Loucy (cell line): ENCODE results near the gene ITGB8.

Experiments
- H2AFZ ChIP-seq: fragments of 200-600 bp; sonication (generic); 2 replicates; pipeline ENCODE4 v1.6.0; 2016; ENCODE audit warnings: antibody characterized with exemption, mild to moderate bottlenecking, low read length, moderate library complexity
- H3F3A ChIP-seq: fragments of 200-600 bp; 2 replicates; pipeline ENCODE4 v1.6.0; 2016; ENCODE audit warnings: antibody characterized with exemption, low read depth, mild to moderate bottlenecking
- H3K27me3 ChIP-seq: fragments of 200-600 bp; sonication (generic); 2 replicates; pipeline ENCODE4 v1.6.1; 2014; ENCODE audit warnings: low read length, mild to moderate bottlenecking; ENCODE audit not compliant: insufficient read depth, poor library complexity, severe bottlenecking
- H3K36me3 ChIP-seq: fragments of 200-600 bp; sonication (generic); 2 replicates; pipeline ENCODE4 v1.6.1; 2016; ENCODE audit warnings: low read length; ENCODE audit not compliant: insufficient read depth
- H3K4me1 ChIP-seq: fragments of 200-600 bp; sonication (generic); 2 replicates; pipeline ENCODE4 v1.5.1; 2014; ENCODE audit warnings: low read length, mild to moderate bottlenecking; ENCODE audit not compliant: insufficient read depth, poor library complexity, severe bottlenecking
- H3K4me2 ChIP-seq: fragments of 200-600 bp; sonication (generic); 2 replicates; pipeline ENCODE4 v1.6.0; 2014; ENCODE audit warnings: antibody characterized with exemption, low read length, low read depth, mild to moderate bottlenecking; ENCODE audit not compliant: poor library complexity, severe bottlenecking
- H3K4me3 ChIP-seq: fragments of 200-600 bp; sonication (generic); 2 replicates; pipeline ENCODE4 v1.5.1; 2014; ENCODE audit warnings: low read length, mild to moderate bottlenecking, mixed read lengths; ENCODE audit not compliant: poor library complexity, severe bottlenecking
- H3K79me2 ChIP-seq: fragments of 200-600 bp; sonication (generic); 2 replicates; pipeline ENCODE4 v1.6.1; 2014; ENCODE audit warnings: low read length; ENCODE audit not compliant: insufficient read depth
- H3K9ac ChIP-seq: fragments of 200-600 bp; sonication (generic); 2 replicates; pipeline ENCODE4 v1.6.0; 2014; ENCODE audit warnings: mild to moderate bottlenecking, low read depth, low read length, moderate library complexity; ENCODE audit not compliant: poor library complexity, severe bottlenecking
- H3K9me2 ChIP-seq: fragments of 200-600 bp; sonication (generic); replicated peaks from 2 replicates; pipeline ENCODE4 v1.6.1; 2016; ENCODE audit warnings: low read depth, low read length, mixed read lengths
- H3K9me3 ChIP-seq: fragments of 200-600 bp; sonication (generic); 2 replicates; pipeline ENCODE4 v1.6.1; 2014; ENCODE audit warnings: mild to moderate bottlenecking, antibody characterized with exemption, low read length, low read depth; ENCODE audit not compliant: insufficient read depth
- H4K20me1 ChIP-seq: fragments of 200-600 bp; sonication (generic); 2 replicates; pipeline ENCODE4 v1.6.0; 2014; ENCODE audit warnings: antibody characterized with exemption, low read length, mild to moderate bottlenecking; ENCODE audit not compliant: insufficient read depth, poor library complexity, severe bottlenecking
- CTCF ChIP-seq: fragments of 200-600 bp; sonication (generic); conservative IDR thresholded peaks from 2 replicates; pipeline ENCODE4 v1.5.1; 2014; ENCODE audit warnings: mild to moderate bottlenecking, antibody characterized with exemption, low read length
- EZH2phosphoT487 ChIP-seq: fragments of 200-600 bp; IDR thresholded peaks from 2 replicates; pipeline ENCODE4 v1.6.1; 2018; ENCODE audit warnings: antibody characterized with exemption, mild to moderate bottlenecking, moderate library complexity, borderline replicate concordance

The ITGB8 gene

DNA sequence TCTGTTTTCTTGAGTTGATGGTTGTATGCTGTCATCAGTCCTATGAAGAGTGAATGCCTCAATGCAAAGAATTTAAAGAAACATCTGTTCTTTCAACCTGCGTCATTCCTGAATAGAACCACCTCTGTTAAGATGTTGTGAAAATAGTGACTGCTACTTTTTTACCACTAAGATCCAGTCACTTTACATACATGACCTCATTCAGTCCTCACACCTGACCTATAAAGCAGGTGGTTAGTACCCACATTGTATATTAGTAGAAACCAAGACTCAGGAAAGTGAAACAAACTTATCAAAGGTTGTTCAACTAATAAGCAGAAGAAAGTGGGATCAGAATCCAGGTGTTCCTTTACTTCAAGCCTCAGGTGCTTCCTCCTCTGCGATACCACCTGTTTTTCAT lies 64.8 kb downstream of the ITGB8 start:
- no peak overlapping the region for H3K4me2 ChIP-seq
- H3F3A ChIP-seq, result no peaks in the 10 kb centered on the region
- H4K20me1 ChIP-seq, result no peaks in the 10 kb centered on the region
- peaks cover 10% of the 10 kb centered on the region for H3K4me1 ChIP-seq
- no peaks in the 10 kb centered on the region for H3K9me2 ChIP-seq
- no peak overlapping the region for H3K4me3 ChIP-seq
- H3K36me3 ChIP-seq, result no peaks in the 10 kb centered on the region
- no peaks in the 10 kb centered on the region for H3K27me3 ChIP-seq
- no peaks in the 10 kb centered on the region for H3K9me3 ChIP-seq
- no peaks in the 10 kb centered on the region for H3K79me2 ChIP-seq
- TF ChIP-seq EZH2phosphoT487 (no peak), CTCF (no peak)
- no peak overlapping the region for H3K9ac ChIP-seq
- no peak overlapping the region for H2AFZ ChIP-seq

DNA sequence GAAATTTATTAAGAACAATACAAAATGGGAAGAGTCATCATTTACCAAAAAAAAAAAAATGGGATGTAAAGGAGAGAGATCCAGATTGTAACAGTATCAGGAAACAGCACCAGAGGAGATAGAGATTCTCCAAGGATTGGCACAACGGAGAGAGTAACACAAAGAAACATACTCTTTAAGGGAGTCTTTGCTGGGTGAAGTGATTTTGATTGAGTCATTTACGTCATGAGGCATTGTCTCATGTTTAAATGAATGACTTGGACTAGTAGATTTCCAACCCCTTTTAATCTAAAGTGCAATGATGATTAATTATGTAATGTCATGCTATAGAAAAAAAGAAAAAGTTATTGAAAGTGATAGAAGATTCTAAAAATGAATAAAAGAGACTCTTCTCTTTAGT lies 68.8 kb downstream of the ITGB8 start:
- Histone ChIP-seq H3K4me3 (no peak overlapping the region), H3K9me3 (no peaks in the 10 kb centered on the region), H3K4me1 (no peaks in the 10 kb centered on the region), H3K9me2 (no peaks in the 10 kb centered on the region), H3K9ac (no peak overlapping the region), H3K36me3 (no peaks in the 10 kb centered on the region), H4K20me1 (no peaks in the 10 kb centered on the region), H3K27me3 (no peaks in the 10 kb centered on the region), H3F3A (no peaks in the 10 kb centered on the region), H3K79me2 (no peaks in the 10 kb centered on the region), H3K4me2 (no peak overlapping the region), H2AFZ (no peak overlapping the region)
- no peak for TF ChIP-seq CTCF

DNA sequence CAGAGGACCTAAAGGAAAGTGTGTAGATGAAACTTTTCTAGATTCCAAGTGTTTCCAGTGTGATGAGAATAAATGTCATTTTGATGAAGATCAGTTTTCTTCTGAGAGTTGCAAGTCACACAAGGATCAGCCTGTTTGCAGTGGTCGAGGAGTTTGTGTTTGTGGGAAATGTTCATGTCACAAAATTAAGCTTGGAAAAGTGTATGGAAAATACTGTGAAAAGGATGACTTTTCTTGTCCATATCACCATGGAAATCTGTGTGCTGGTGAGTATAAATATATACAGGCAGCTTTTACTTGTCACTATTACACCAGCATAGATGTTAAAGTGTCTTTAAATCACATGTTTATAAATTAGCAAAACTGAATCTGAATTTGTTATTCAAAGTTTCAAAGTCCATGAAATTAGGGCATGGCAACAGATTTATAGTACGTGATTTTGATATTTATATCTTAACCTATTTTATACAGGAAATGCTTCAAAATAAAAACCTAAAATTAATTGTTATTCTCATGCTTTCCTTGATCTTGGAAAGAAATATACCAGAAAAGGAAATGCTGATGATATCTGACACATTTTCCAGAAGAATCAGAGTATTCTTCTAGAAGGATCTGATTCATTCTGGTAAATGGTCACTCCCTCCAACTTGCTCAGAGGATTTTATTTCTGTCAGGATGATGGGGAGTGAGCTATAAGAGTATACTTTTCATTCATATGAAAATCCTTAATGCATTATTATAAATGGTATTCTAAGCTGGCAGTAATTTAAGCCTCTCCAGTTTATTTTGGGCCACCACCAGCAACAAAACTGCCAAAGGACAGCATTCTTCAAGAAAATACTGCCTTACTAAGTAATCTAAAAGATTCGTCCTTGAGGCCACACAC lies 71.4 kb downstream of the ITGB8 start:
- no peaks in the 10 kb centered on the region for H3F3A ChIP-seq
- H3K9ac ChIP-seq, result no peak overlapping the region
- no peaks in the 10 kb centered on the region for H3K36me3 ChIP-seq
- no peaks in the 10 kb centered on the region for H3K9me3 ChIP-seq
- H3K27me3 ChIP-seq, result no peaks in the 10 kb centered on the region
- TF ChIP-seq EZH2phosphoT487 (no peak), CTCF (no peak)
- H3K4me2 ChIP-seq, result no peak overlapping the region
- H2AFZ ChIP-seq, result no peak overlapping the region
- H3K4me3 ChIP-seq, result no peak overlapping the region
- H3K79me2 ChIP-seq, result no peaks in the 10 kb centered on the region
- no peaks in the 10 kb centered on the region for H3K9me2 ChIP-seq
- no peaks in the 10 kb centered on the region for H3K4me1 ChIP-seq
- no peaks in the 10 kb centered on the region for H4K20me1 ChIP-seq
